ENCODE results near the gene RASA3.
A peak's percentile ranks its signal among the peaks of the same experiment; 100 is the strongest.

Gene RASA3

GRCh38 chr13:113930671-113931637 lies 201.5 kb downstream of the RASA3 start:
- DNase-seq (ENCODE audit: extremely low read depth, low read depth): no peak
- no peak for TF ChIP-seq CTCF (IDR thresholded peaks at IDR 0.05; ENCODE audit: low read depth, low read length)

- no peak for TF ChIP-seq CTCF (IDR thresholded peaks at IDR 0.05; ENCODE audit: low read depth, low read length)
- DNase-seq (ENCODE audit: extremely low read depth, low read depth): no peak
These were observed 202.5 kb downstream of the RASA3 start for GRCh38 chr13:113929628-113930615.

GRCh38 chr13:113928685-113929627 lies 203.5 kb downstream of the RASA3 start:
- TF ChIP-seq CTCF (IDR thresholded peaks at IDR 0.05; ENCODE audit: low read depth, low read length): no peak
- DNase-seq (ENCODE audit: extremely low read depth, low read depth): peak; percentile 82

Data from AG09319 (cell line).